ENCODE data around the gene CENPH. TPM values are rescaled to one million over a fixed set of nuclear protein-coding genes. Genes with fewer than 3 reads are reported as not detected.
A peak's percentile ranks its signal among the peaks of the same experiment; 100 is the strongest.
"Not testable (repeated sequence)": the region's sequence is repeated elsewhere in the genome, so short reads cannot be mapped to it uniquely, and the experiment has no call there.

CENPH gene
- total RNA-seq, 1 experiment from 2014 or later: 79.0 TPM

GRCh38 chr5:69217548-69218526 lies 28.5 kb downstream of the CENPH start (continued):
- TF ChIP-seq ZNF416 (CRISPR knock-in tag; IDR thresholded peaks at IDR 0.05): no peak
- 0 out of 2 replicates have a peak, but pooled peaks have one; percentile 66 for TF ChIP-seq ZNF281 (CRISPR knock-in tag; IDR thresholded peaks at IDR 0.05)
- no peak for TF ChIP-seq RELA (CRISPR knock-in tag; IDR thresholded peaks at IDR 0.05; ENCODE audit: borderline replicate concordance)
- no peak for TF ChIP-seq ATF3 (CRISPR knock-in tag; conservative IDR thresholded peaks at IDR 0.05)
- peak; percentile 69 for TF ChIP-seq FOXK1 (CRISPR knock-in tag; IDR thresholded peaks at IDR 0.05)
- no peak for TF ChIP-seq JAZF1 (CRISPR knock-in tag; IDR thresholded peaks at IDR 0.05)
- no peak for TF ChIP-seq STAT6 (CRISPR knock-in tag; conservative IDR thresholded peaks at IDR 0.05; ENCODE audit: low read depth)
- TF ChIP-seq PRDM15 (CRISPR knock-in tag; IDR thresholded peaks at IDR 0.05): peak; percentile 80

- no peak overlapping the region for H3K4me3 Mint-ChIP-seq
Measured at GRCh38 chr5:69219939-69220338, 30.6 kb downstream of the CENPH start.

GRCh38 chr5:69220371-69220770 lies 31.0 kb downstream of the CENPH start:
- POLR2A ChIA-PET; H3K27me3 Mint-ChIP-seq (ENCODE audit: low read depth); H3K27ac Mint-ChIP-seq; DNase-seq (ENCODE audit: low spot score); H3K4me3 Mint-ChIP-seq; CTCF ChIA-PET; H3K4me1 Mint-ChIP-seq; ATAC-seq: not testable (repeated sequence)
- Mint-ChIP-seq H3K36me3 (peaks cover 33% of the 10 kb centered on the region), H3K9me3 (peaks cover 13% of the 10 kb centered on the region)
- TF ChIP-seq SMAD4 (CRISPR knock-in tag; IDR thresholded peaks at IDR 0.05): 0 out of 2 replicates have a peak, but pooled peaks have one; percentile 70

More at GRCh38 chr5:69219939-69220338, 30.6 kb downstream of the CENPH start:
- no peak for ATAC-seq
- peaks cover 35% of the 10 kb centered on the region for H3K36me3 Mint-ChIP-seq
- ChIA-PET POLR2A (no interaction called here), CTCF (no interaction called here)
- H3K9me3 Mint-ChIP-seq: peaks cover 13% of the 10 kb centered on the region
- no peak for DNase-seq (ENCODE audit: low spot score)
- no peak overlapping the region for H3K27ac Mint-ChIP-seq
- peaks cover 6% of the 10 kb centered on the region for H3K4me1 Mint-ChIP-seq
- TF ChIP-seq NFYB (CRISPR knock-in tag; conservative IDR thresholded peaks at IDR 0.05; ENCODE audit: low read depth) (no peak), ZNF121 (CRISPR knock-in tag; IDR thresholded peaks at IDR 0.05) (0 out of 2 replicates have a peak, but pooled peaks have one; percentile 19)
- H3K27me3 Mint-ChIP-seq (ENCODE audit: low read depth): 0 out of 2 replicates have a peak, but pooled peaks cover 2% of the 10 kb centered on the region

- H3K4me1 Mint-ChIP-seq; H3K27ac Mint-ChIP-seq; CTCF ChIA-PET; H3K27me3 Mint-ChIP-seq (ENCODE audit: low read depth); H3K4me3 Mint-ChIP-seq; DNase-seq (ENCODE audit: low spot score); POLR2A ChIA-PET; ATAC-seq: not testable (repeated sequence)
- peaks cover 34% of the 10 kb centered on the region for H3K36me3 Mint-ChIP-seq
- peaks cover 12% of the 10 kb centered on the region for H3K9me3 Mint-ChIP-seq
Measured at GRCh38 chr5:69220833-69221232, 31.4 kb downstream of the CENPH start.

All from WTC11 (cell line).